Measurements from ENCODE around the gene TTBK2. TPM values are rescaled to one million over a fixed set of nuclear protein-coding genes. Genes with fewer than 3 reads are reported as not detected.
"Not testable (repeated sequence)": the region's sequence is repeated elsewhere in the genome, so short reads cannot be mapped to it uniquely, and the experiment has no call there.

The TTBK2 gene
- total RNA-seq, 1 donor from 2014 or later, result 16.1 TPM

DNA sequence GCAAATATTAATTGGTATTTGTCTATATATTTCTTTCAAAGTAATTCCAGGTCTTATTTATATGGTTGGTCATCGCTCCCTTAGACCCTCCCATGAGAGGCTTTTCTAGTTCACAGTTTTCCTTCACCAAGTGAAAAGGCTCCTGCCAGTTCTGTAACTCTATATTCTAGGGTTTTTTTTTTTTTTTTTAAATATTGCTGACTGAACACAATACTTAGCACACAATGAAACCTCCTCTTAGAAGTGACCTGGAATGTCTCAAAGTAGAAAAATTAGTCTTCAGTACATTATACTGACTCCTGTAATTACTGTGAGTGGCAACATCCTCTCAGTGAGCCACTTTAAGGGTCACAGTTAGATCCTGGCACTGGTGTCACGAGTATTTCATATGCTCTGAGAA is 135.0 kb downstream of the TTBK2 start:
- no peak for DNase-seq (ENCODE audit: extremely low spot score, unreplicated experiment)
- no peaks in the 10 kb centered on the region for H3K9me3 Mint-ChIP-seq
- no peaks in the 10 kb centered on the region for H3K4me1 Mint-ChIP-seq (ENCODE audit: unreplicated experiment)
- TF ChIP-seq, protein P1, sequence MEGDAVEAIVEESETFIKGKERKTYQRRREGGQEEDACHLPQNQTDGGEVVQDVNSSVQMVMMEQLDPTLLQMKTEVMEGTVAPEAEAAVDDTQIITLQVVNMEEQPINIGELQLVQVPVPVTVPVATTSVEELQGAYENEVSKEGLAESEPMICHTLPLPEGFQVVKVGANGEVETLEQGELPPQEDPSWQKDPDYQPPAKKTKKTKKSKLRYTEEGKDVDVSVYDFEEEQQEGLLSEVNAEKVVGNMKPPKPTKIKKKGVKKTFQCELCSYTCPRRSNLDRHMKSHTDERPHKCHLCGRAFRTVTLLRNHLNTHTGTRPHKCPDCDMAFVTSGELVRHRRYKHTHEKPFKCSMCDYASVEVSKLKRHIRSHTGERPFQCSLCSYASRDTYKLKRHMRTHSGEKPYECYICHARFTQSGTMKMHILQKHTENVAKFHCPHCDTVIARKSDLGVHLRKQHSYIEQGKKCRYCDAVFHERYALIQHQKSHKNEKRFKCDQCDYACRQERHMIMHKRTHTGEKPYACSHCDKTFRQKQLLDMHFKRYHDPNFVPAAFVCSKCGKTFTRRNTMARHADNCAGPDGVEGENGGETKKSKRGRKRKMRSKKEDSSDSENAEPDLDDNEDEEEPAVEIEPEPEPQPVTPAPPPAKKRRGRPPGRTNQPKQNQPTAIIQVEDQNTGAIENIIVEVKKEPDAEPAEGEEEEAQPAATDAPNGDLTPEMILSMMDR (conservative IDR thresholded peaks at IDR 0.05), result no peak
- no peak overlapping the region for H3K27ac Mint-ChIP-seq
- H3K36me3 Mint-ChIP-seq, result peaks cover 9% of the 10 kb centered on the region
- no peaks in the 10 kb centered on the region for H3K27me3 Mint-ChIP-seq
- H3K4me3 Mint-ChIP-seq, result no peak overlapping the region

DNA sequence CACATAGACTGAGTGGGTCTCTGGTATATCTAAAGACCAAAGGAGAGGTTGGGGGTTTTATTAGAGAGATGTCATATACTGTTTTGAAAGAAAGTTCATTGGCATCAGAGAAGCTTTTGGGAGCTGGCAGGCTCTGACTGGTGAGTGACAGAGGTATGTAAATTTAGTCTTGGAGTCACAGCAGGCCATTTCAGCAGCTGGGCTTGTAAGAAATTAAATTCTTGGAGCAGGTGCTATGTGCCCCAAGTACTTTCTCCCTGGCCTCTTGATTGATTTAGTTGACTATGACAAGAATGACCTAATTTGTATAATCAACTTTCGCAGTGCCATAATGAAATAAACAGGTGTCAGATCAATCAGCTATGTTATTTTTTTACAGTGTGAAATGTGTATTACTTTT is 135.9 kb downstream of the TTBK2 start:
- peaks cover 9% of the 10 kb centered on the region for H3K36me3 Mint-ChIP-seq
- TF ChIP-seq, protein P1 (conservative IDR thresholded peaks at IDR 0.05), result no peak
- H3K9me3 Mint-ChIP-seq, result no peaks in the 10 kb centered on the region
- DNase-seq (ENCODE audit: extremely low spot score, unreplicated experiment), result no peak
- H3K4me1 Mint-ChIP-seq (ENCODE audit: unreplicated experiment), result no peaks in the 10 kb centered on the region
- no peak overlapping the region for H3K27ac Mint-ChIP-seq
- H3K4me3 Mint-ChIP-seq, result no peak overlapping the region
- H3K27me3 Mint-ChIP-seq, result no peaks in the 10 kb centered on the region

DNA sequence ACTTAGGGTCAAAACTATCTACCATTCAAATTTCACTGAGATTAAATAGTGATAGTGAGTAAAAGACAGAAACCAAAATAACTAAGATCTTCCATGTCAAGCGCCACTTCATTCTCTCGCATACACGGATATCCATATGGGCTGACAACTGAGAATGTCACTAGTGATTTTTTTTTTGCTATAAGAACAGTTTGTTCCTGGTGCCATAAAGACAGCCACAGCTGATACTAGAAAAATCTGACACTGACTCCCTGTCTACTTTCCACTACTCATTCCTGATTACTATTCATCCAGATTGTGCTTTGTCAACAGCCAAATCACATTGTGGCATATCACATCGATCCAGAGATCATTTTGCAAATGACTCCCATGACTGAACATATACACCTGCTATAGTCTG is 137.9 kb downstream of the TTBK2 start:
- H3K36me3 Mint-ChIP-seq, result peaks cover 9% of the 10 kb centered on the region
- H3K4me3 Mint-ChIP-seq, result no peak overlapping the region
- no peaks in the 10 kb centered on the region for H3K9me3 Mint-ChIP-seq
- H3K4me1 Mint-ChIP-seq (ENCODE audit: unreplicated experiment), result no peaks in the 10 kb centered on the region
- TF ChIP-seq, protein P1 (conservative IDR thresholded peaks at IDR 0.05), result no peak
- no peaks in the 10 kb centered on the region for H3K27me3 Mint-ChIP-seq
- DNase-seq (ENCODE audit: extremely low spot score, unreplicated experiment), result no peak
- H3K27ac Mint-ChIP-seq, result no peak overlapping the region

DNA sequence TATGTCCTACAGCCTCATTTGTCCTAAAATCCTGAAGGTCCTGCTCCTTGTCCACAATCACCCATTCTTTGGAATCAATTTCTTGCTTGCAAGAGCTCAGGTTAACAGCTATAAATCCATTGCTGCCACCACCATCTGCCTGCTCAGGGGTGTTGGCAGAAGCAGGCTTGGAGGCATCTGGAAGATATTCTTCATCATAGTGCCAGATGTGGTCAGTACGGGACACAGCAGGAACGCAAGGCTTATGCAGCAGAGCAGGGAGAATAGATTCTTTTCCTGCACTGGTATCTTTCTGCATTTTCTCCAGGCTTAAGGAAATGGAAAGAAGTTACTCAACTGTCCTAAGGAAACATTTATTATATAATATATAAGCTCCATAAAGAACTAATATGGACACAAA is 145.2 kb downstream of the TTBK2 start:
- DNase-seq (ENCODE audit: extremely low spot score, unreplicated experiment), result no peak
- H3K36me3 Mint-ChIP-seq, result peaks cover 3% of the 10 kb centered on the region
- H3K27ac Mint-ChIP-seq, result no peak overlapping the region
- H3K9me3 Mint-ChIP-seq, result no peaks in the 10 kb centered on the region
- no peaks in the 10 kb centered on the region for H3K4me1 Mint-ChIP-seq (ENCODE audit: unreplicated experiment)
- TF ChIP-seq, protein P1 (conservative IDR thresholded peaks at IDR 0.05), result no peak
- no peaks in the 10 kb centered on the region for H3K27me3 Mint-ChIP-seq
- H3K4me3 Mint-ChIP-seq, result no peak overlapping the region

DNA sequence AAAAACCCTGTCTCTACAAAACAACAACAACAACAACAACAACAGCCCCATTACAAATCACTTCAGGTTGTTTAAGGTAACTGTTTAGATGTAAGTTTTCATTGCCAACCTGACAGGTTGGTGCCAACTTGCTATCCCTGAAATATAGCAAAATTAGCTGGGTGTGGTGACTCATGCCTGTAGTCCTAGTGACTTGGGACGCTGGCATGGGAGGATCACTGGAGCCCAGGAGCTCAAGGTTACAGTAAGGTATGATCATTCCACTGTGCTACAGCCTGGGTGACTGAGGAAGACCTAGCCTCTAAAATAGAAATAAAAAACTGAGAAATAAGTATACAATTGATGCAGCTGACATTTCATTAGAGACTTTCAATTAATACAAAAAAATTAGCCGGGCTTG is 147.7 kb downstream of the TTBK2 start:
- Mint-ChIP-seq H3K36me3 (peaks cover 13% of the 10 kb centered on the region), H3K9me3 (no peaks in the 10 kb centered on the region), H3K27ac (no peak overlapping the region), H3K4me1 (ENCODE audit: unreplicated experiment) (no peaks in the 10 kb centered on the region), H3K27me3 (no peaks in the 10 kb centered on the region), H3K4me3 (no peak overlapping the region)
- TF ChIP-seq, protein P1 (conservative IDR thresholded peaks at IDR 0.05), result no peak
- DNase-seq (ENCODE audit: extremely low spot score, unreplicated experiment), result no peak

DNA sequence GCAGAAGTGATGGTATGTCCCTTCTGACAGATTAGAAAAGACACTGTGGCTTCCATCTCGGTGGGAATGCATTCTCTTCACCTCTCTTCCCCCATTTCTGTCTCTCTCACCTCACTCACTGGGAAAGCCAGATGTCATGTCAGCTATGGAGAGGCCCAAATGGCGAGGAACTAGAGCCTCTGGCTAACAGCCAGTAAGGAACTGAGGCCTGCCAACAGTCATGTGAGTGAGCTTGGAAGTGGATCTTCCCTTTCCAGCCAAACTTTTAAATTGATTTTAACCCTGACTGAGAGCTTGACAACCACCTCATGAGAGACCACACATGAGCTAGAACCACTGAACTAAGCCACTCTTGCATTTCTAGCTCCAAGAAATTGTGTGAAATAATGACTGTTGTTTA is 148.4 kb downstream of the TTBK2 start:
- Mint-ChIP-seq H3K27me3 (no peaks in the 10 kb centered on the region), H3K27ac (no peak overlapping the region), H3K4me1 (ENCODE audit: unreplicated experiment) (no peaks in the 10 kb centered on the region), H3K4me3 (no peak overlapping the region), H3K36me3 (peaks cover 13% of the 10 kb centered on the region), H3K9me3 (no peaks in the 10 kb centered on the region)
- TF ChIP-seq, protein P1 (conservative IDR thresholded peaks at IDR 0.05), result no peak
- no peak for DNase-seq (ENCODE audit: extremely low spot score, unreplicated experiment)

DNA sequence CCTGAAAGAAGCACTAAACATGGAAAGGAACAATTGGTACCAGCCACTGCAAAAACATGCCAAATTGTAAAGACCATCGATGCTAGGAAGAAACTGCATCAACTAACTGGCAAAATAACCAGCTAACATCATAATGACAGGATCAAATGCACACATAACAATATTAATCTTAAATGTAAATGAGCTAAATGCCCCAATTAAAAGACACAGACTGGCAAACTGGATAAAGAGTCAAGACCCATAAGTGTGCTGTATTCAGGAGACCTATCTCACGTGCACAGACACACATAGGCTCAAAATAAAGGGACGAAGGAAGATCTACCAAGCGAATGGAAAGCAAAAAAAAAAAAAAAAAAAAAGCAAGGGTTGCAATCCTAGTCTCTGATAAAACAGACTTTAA is 154.5 kb downstream of the TTBK2 start:
- not testable (repeated sequence) for DNase-seq (ENCODE audit: extremely low spot score, unreplicated experiment); H3K27ac Mint-ChIP-seq; H3K4me1 Mint-ChIP-seq (ENCODE audit: unreplicated experiment); H3K9me3 Mint-ChIP-seq; H3K4me3 Mint-ChIP-seq; H3K27me3 Mint-ChIP-seq
- peaks cover 28% of the 10 kb centered on the region for H3K36me3 Mint-ChIP-seq

DNA sequence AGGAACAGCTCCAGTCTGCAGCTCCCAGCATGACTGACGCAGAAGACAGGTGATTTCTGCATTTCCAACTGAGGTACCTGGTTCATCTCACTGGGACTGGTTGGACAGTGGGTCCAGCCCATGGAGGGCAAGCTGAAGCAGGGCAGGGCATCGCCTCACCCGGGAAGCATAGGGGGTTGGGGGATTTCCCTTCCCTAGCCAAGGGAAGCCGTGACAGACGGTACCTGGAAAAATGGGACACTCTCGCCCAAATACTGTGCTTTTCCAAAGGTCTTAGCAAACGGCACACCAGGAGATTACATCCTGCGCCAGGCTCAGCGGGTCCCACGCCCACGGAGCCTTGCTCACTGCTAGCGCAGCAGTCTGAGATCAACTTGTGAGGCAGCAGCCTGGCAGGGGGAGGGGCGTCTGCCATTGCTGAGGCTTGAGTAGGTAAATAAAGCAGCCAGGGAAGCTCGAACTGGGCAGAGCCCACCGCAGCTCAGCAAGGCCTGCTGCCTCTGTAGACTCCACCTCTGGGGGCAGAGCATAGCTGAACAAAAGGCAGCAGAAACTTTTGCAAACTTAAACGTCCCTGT is 156.3 kb downstream of the TTBK2 start:
- not testable (repeated sequence) for H3K4me3 Mint-ChIP-seq; H3K27me3 Mint-ChIP-seq; H3K4me1 Mint-ChIP-seq (ENCODE audit: unreplicated experiment); H3K27ac Mint-ChIP-seq; DNase-seq (ENCODE audit: extremely low spot score, unreplicated experiment)
- H3K36me3 Mint-ChIP-seq, result peaks cover 28% of the 10 kb centered on the region
- peaks cover 10% of the 10 kb centered on the region for H3K9me3 Mint-ChIP-seq
